Gastroesophageal sphincter (tissue), 3 donors: Measurements from ENCODE around the gene MACROD2.

Experiments used
- CTCF ChIP-seq, 4 experiments: fragments of 200-600 bp in 2 of 4; fragments of 450-650 bp in 2 of 4; sonication (generic) in 1 of 4; IDR thresholded peaks; one replicate each; pipeline ENCODE4 v1.5.1; 2017 to 2019; ENCODE audit warnings: antibody characterized with exemption in 4 of 4, mild to moderate bottlenecking in 2 of 4, moderate library complexity in 2 of 4
- EP300 ChIP-seq: sonication (generic); formaldehyde crosslinking; IDR thresholded peaks from one replicate; pipeline ENCODE4 v1.6.1; 2017; ENCODE audit warnings: antibody characterized with exemption, mild to moderate bottlenecking
- POLR2A ChIP-seq, 2 donors: fragments of 450-650 bp; IDR thresholded peaks; one replicate each; pipeline ENCODE4 v1.6.1; 2017; ENCODE audit warnings: antibody characterized with exemption in 2 of 2, mild to moderate bottlenecking in 2 of 2, moderate library complexity in 1 of 2
- POLR2AphosphoS5 ChIP-seq: sonication (generic); formaldehyde crosslinking; IDR thresholded peaks from one replicate; pipeline ENCODE4 v1.6.1; 2017; ENCODE audit warnings: antibody characterized with exemption

- TF ChIP-seq CTCF (IDR thresholded peaks at IDR 0.05), result no peak
- TF ChIP-seq POLR2A (IDR thresholded peaks at IDR 0.05), result no peak
- no peak for TF ChIP-seq EP300
- TF ChIP-seq POLR2AphosphoS5, result no peak
Observed at GRCh38 chr20:14691994-14692393, 696.7 kb downstream of the MACROD2 start.
